GM21360 (cell line): ENCODE results near the gene ADD3.

Experiments
- ATAC-seq: cut with Tn5 transposase; IDR thresholded peaks from one replicate; pipeline ENCODE4 v1.9.1; 2021; ENCODE audit warnings: mild to moderate bottlenecking, moderate library complexity; ENCODE audit not compliant: unreplicated experiment

ADD3 gene

GRCh38 chr10:110058212-110058611 lies 50.4 kb downstream of the ADD3 start:
- ATAC-seq, result no peak

- peak; percentile 49 for ATAC-seq
Observed at GRCh38 chr10:110059925-110060324, 52.1 kb downstream of the ADD3 start.

- no peak for ATAC-seq
Observed at GRCh38 chr10:110061687-110062086, 53.9 kb downstream of the ADD3 start.

- no peak for ATAC-seq
Observed at GRCh38 chr10:110065269-110065668, 57.5 kb downstream of the ADD3 start.

GRCh38 chr10:110067960-110068770 lies 60.4 kb downstream of the ADD3 start:
- ATAC-seq, result peak; percentile 66

- no peak for ATAC-seq
Observed at GRCh38 chr10:110068780-110069179, 61.0 kb downstream of the ADD3 start.

GRCh38 chr10:110069502-110069982 lies 61.8 kb downstream of the ADD3 start:
- ATAC-seq, result peak; percentile 48

GRCh38 chr10:110073896-110074295 lies 66.1 kb downstream of the ADD3 start:
- ATAC-seq, result no peak

GRCh38 chr10:110074298-110074697 lies 66.5 kb downstream of the ADD3 start:
- ATAC-seq, result no peak

- no peak for ATAC-seq
Observed at GRCh38 chr10:110074758-110075671, 67.2 kb downstream of the ADD3 start.

- ATAC-seq, result no peak
Observed at GRCh38 chr10:110075686-110076085, 67.9 kb downstream of the ADD3 start.

- ATAC-seq, result peak; percentile 76
Observed at GRCh38 chr10:110076559-110077318, 69.0 kb downstream of the ADD3 start.

- no peak for ATAC-seq
Observed at GRCh38 chr10:110077436-110078130, 69.8 kb downstream of the ADD3 start.

- ATAC-seq, result no peak
Observed at GRCh38 chr10:110078317-110078716, 70.5 kb downstream of the ADD3 start.

GRCh38 chr10:110081911-110082310 lies 74.1 kb downstream of the ADD3 start:
- no peak for ATAC-seq

GRCh38 chr10:110083884-110084283 lies 76.1 kb downstream of the ADD3 start:
- ATAC-seq, result no peak

GRCh38 chr10:110087682-110088081 lies 79.9 kb downstream of the ADD3 start:
- ATAC-seq, result no peak

- ATAC-seq, result no peak
Observed at GRCh38 chr10:110088367-110089104, 80.8 kb downstream of the ADD3 start.

- ATAC-seq, result no peak
Observed at GRCh38 chr10:110091830-110092229, 84.0 kb downstream of the ADD3 start.

- ATAC-seq, result no peak
Observed at GRCh38 chr10:110093722-110094121, 85.9 kb downstream of the ADD3 start.
